Uterus (tissue), 4 donors: ENCODE measurements around the gene BAHD1. TPM values are rescaled to one million over a fixed set of nuclear protein-coding genes. Genes with fewer than 3 reads are reported as not detected.

Experiments
- DNase-seq, 2 donors: peaks; one replicate each; pipeline ENCODE4 v3.0.0-alpha.2; 2019 to 2020
- H3K27ac ChIP-seq, 2 donors: fragments of 200-600 bp; sonication (generic); 1 replicate in 1 of 2; 2 replicates in 1 of 2; pipeline ENCODE4 v1.5.1; 2016 to 2018
- H3K27me3 ChIP-seq, 2 donors: fragments of 200-600 bp; sonication (generic); one replicate each; pipeline ENCODE4 v1.5.1; 2018 to 2019; ENCODE audit warnings: control low read depth in 1 of 2
- H3K36me3 ChIP-seq, 2 donors: fragments of 200-600 bp; sonication (generic); one replicate each; pipeline ENCODE4 v1.5.1; 2019; ENCODE audit warnings: control low read depth in 1 of 2
- H3K4me1 ChIP-seq, 2 donors: fragments of 200-600 bp; sonication (generic); one replicate each; pipeline ENCODE4 v1.5.1; 2018 to 2019; ENCODE audit warnings: control low read depth in 1 of 2
- H3K4me3 ChIP-seq, 2 donors: fragments of 200-600 bp; sonication (generic); 1 replicate in 1 of 2; 2 replicates in 1 of 2; pipeline ENCODE4 v1.5.1; 2018 to 2019; ENCODE audit warnings: mild to moderate bottlenecking in 1 of 2
- H3K9me3 ChIP-seq, 2 donors: fragments of 200-600 bp; sonication (generic); one replicate each; pipeline ENCODE4 v1.5.1; 2019; ENCODE audit warnings: control low read depth in 1 of 2
- CTCF ChIP-seq, 4 experiments: fragments of 200-600 bp in 2 of 4; fragments of 450-650 bp in 2 of 4; sonication (generic) in 2 of 4; IDR thresholded peaks; one replicate each; pipeline ENCODE4 v1.5.1; 2016 to 2019; ENCODE audit warnings: antibody characterized with exemption in 4 of 4, mild to moderate bottlenecking in 2 of 4, moderate library complexity in 1 of 4
- POLR2A ChIP-seq, 2 donors: fragments of 450-650 bp; IDR thresholded peaks; one replicate each; pipeline ENCODE4 v1.6.1; 2016; ENCODE audit warnings: antibody characterized with exemption in 2 of 2, mild to moderate bottlenecking in 1 of 2, moderate library complexity in 1 of 2
- intact Hi-C: fragments of 100-400 bp; cut with DNase I; formaldehyde crosslinking; loops from one replicate; pipeline ENCODE4 v1.15.1; 2023; ENCODE audit warnings: low total_unique reads
- total RNA-seq, 4 donors: library from RNA; depleted of rRNA in 3 of 4; stranded (reverse); fragments of >200 nt in 3 of 4; gene quantifications; one replicate each; pipeline versions ENCODE4 v1.1.0 to v1.2.4, GENCODE V29; 2014 to 2023
- donor health status: DM: yes; HTN: yes; CAD: no.

BAHD1 gene
- total RNA-seq, 4 donors from 2014 or later, result 5.0 to 35.5 (median 10.5) TPM

GRCh38 chr15:40463279-40463678, 22.5 kb downstream of the BAHD1 start:
- Histone ChIP-seq H3K27me3 (no peaks in the 10 kb centered on the region), H3K4me1 (no peaks in the 10 kb centered on the region), H3K4me3 (no peak overlapping the region), H3K36me3 (no peaks in the 10 kb centered on the region), H3K9me3 (no peaks in the 10 kb centered on the region), H3K27ac (no peak overlapping the region)
- DNase-seq, result no peak
- no peak for TF ChIP-seq CTCF (IDR thresholded peaks at IDR 0.05)
- no peak for TF ChIP-seq POLR2A (IDR thresholded peaks at IDR 0.05)
- intact Hi-C loops, result no loop called here

- Histone ChIP-seq H3K4me1 (no peaks in the 10 kb centered on the region), H3K27me3 (no peaks in the 10 kb centered on the region), H3K36me3 (no peaks in the 10 kb centered on the region), H3K27ac (no peak overlapping the region), H3K9me3 (no peaks in the 10 kb centered on the region), H3K4me3 (no peak overlapping the region)
- DNase-seq, result no peak
- TF ChIP-seq CTCF (IDR thresholded peaks at IDR 0.05) (no peak), POLR2A (IDR thresholded peaks at IDR 0.05) (no peak)
- intact Hi-C loops, result no loop called here
These were observed 23.3 kb downstream of the BAHD1 start for GRCh38 chr15:40463886-40464545.

- TF ChIP-seq CTCF (IDR thresholded peaks at IDR 0.05), result no peak
- no peak for TF ChIP-seq POLR2A (IDR thresholded peaks at IDR 0.05)
- Histone ChIP-seq H3K36me3 (no peaks in the 10 kb centered on the region), H3K27ac (no peak overlapping the region), H3K4me3 (no peak overlapping the region), H3K9me3 (no peaks in the 10 kb centered on the region), H3K4me1 (no peaks in the 10 kb centered on the region), H3K27me3 (no peaks in the 10 kb centered on the region)
- no peak for DNase-seq
- intact Hi-C loops, result no loop called here
These were observed 23.9 kb downstream of the BAHD1 start for GRCh38 chr15:40464595-40465185.

- Histone ChIP-seq H3K27ac (no peak overlapping the region), H3K4me3 (no peak overlapping the region), H3K27me3 (no peaks in the 10 kb centered on the region), H3K4me1 (no peaks in the 10 kb centered on the region), H3K36me3 (no peaks in the 10 kb centered on the region), H3K9me3 (no peaks in the 10 kb centered on the region)
- intact Hi-C loops, result no loop called here
- TF ChIP-seq CTCF (IDR thresholded peaks at IDR 0.05) (no peak), POLR2A (IDR thresholded peaks at IDR 0.05) (no peak)
- DNase-seq, result no peak
These were observed 25.2 kb downstream of the BAHD1 start for GRCh38 chr15:40465939-40466338.

- no peaks in the 10 kb centered on the region for H3K9me3 ChIP-seq
- H3K27ac ChIP-seq, result no peak overlapping the region
- no peaks in the 10 kb centered on the region for H3K27me3 ChIP-seq
- DNase-seq, result no peak
- no peaks in the 10 kb centered on the region for H3K36me3 ChIP-seq
- TF ChIP-seq CTCF (IDR thresholded peaks at IDR 0.05), result no peak
- TF ChIP-seq POLR2A (IDR thresholded peaks at IDR 0.05), result no peak
- no peak overlapping the region for H3K4me3 ChIP-seq
- H3K4me1 ChIP-seq, result no peaks in the 10 kb centered on the region
- intact Hi-C loops, result no loop called here
These were observed 25.9 kb downstream of the BAHD1 start for GRCh38 chr15:40466426-40467260.
